ENCODE measurements around the gene PEX12. TPM values are rescaled to one million over a fixed set of nuclear protein-coding genes. Genes with fewer than 3 reads are reported as not detected.
A peak's percentile ranks its signal among the peaks of the same experiment; 100 is the strongest.
"Not testable (repeated sequence)": the region's sequence is repeated elsewhere in the genome, so short reads cannot be mapped to it uniquely, and the experiment has no call there.

Gene PEX12
- total RNA-seq, 4 donors from 2014 or later: 5.3 to 15.9 (median 8.6) TPM

DNA sequence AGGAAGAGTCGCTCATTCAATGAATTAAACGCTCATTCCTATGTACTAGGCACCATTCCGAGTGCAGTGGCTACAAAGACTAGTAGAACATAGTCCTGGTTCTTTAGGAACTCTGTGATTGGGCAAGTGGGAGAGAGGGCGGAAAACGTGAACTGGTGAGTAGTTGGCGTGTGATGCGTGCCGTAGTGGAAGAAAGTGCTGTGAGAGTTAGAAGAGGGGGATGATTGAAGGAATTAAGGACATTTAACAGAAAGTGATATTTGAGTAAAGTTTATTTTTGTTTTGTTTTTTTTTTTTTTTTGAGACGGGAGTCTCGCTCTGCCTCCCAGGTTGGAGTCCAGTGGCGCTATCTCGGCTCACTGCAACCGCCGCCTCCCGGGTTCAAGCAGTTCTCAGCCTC is 9.8 kb downstream of the PEX12 start:
- intact Hi-C loops (cut with DNase I; ENCODE audit: low total_unique reads): no loop called here
- peak overlapping the region; percentile 70 to 88 for H3K27ac ChIP-seq
- TF ChIP-seq, protein P1, sequence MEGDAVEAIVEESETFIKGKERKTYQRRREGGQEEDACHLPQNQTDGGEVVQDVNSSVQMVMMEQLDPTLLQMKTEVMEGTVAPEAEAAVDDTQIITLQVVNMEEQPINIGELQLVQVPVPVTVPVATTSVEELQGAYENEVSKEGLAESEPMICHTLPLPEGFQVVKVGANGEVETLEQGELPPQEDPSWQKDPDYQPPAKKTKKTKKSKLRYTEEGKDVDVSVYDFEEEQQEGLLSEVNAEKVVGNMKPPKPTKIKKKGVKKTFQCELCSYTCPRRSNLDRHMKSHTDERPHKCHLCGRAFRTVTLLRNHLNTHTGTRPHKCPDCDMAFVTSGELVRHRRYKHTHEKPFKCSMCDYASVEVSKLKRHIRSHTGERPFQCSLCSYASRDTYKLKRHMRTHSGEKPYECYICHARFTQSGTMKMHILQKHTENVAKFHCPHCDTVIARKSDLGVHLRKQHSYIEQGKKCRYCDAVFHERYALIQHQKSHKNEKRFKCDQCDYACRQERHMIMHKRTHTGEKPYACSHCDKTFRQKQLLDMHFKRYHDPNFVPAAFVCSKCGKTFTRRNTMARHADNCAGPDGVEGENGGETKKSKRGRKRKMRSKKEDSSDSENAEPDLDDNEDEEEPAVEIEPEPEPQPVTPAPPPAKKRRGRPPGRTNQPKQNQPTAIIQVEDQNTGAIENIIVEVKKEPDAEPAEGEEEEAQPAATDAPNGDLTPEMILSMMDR (IDR thresholded peaks at IDR 0.05): no peak
- TF ChIP-seq POLR2A (IDR thresholded peaks at IDR 0.05): no peak

DNA sequence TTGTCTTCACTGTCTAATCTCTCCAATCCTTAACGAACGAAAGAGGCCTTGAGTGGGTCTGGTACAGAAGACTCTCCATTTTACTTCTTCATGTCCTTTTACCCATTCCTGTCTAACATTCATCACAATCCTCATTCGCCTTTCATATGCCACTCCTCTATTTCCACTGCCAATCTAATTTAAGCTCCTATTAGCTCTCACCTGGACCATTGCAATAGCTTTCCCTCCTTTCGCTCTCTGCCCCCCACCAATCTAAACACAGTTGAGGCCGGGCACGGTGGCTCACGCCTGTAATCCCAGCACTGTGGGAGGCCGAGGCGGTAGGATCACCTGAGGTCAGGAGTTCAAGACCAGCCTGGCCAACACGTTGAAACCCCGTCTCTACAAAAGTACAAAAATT is 11.4 kb downstream of the PEX12 start:
- Histone ChIP-seq H3K4me1 (peaks cover 9 to 11% of the 10 kb centered on the region in 2 donors), H3K9me3 (no peaks in the 10 kb centered on the region), H3K36me3 (no peaks in the 10 kb centered on the region), H3K4me3 (peak overlapping the region; percentile 69 to 81), H3K27me3 (no peaks in the 10 kb centered on the region), H3K27ac (peak overlapping the region in 1 of 2 donors; percentile 70)
- DNase-seq: peak in 1 of 2 donors; percentile 19
- intact Hi-C loops (cut with DNase I; ENCODE audit: low total_unique reads): no loop called here
- TF ChIP-seq, protein P1 (IDR thresholded peaks at IDR 0.05): no peak
- TF ChIP-seq POLR2A (IDR thresholded peaks at IDR 0.05): no peak

More for the DNA sequence above, 9.8 kb downstream of the PEX12 start:
- no peak for DNase-seq
- Histone ChIP-seq H3K4me3 (peak overlapping the region; percentile 69 to 81), H3K4me1 (peaks cover 9 to 11% of the 10 kb centered on the region in 2 donors), H3K27me3 (no peaks in the 10 kb centered on the region), H3K9me3 (no peaks in the 10 kb centered on the region), H3K36me3 (no peaks in the 10 kb centered on the region)

DNA sequence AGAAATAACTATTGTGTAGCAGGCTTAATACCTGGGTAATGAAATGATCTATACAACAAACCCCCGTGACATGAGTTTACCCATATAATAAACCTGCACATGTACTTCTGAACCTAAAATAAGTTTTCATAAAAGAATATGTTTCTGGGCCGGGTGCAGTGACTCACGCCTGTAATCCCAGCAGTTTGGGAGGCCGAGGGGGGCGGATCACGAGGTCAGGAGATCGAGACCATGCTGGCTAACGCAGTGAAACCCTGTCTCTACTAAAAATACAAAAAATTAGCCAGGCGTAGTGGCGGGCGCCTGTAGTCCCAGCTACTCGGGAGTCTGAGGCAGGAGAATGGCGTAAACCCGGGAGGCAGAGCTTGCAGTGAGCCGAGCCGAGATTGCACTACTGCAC is 15.2 kb downstream of the PEX12 start:
- H3K4me1 ChIP-seq; H3K9me3 ChIP-seq; intact Hi-C loops (cut with DNase I; ENCODE audit: low total_unique reads); H3K36me3 ChIP-seq; H3K27me3 ChIP-seq; DNase-seq; H3K27ac ChIP-seq; H3K4me3 ChIP-seq: not testable (repeated sequence)

DNA sequence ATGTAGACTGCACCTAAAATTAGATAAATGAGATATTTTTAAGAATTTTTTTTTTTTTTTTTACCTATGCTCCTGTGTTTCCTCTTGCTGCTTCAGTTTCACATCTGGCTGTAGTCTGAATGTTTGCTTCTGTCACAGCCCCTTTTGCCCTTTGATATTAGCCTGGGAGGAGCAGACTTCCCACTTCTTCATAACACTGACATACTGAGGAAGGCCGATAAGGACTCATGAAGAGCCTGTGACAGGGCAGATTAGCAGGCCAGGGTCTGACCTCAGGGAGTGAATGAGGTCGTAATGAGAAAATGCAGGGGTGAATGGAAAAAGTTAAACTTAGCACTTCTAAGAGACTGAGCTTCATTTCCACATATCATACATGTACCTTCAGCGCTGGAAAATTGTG is 17.7 kb downstream of the PEX12 start, which contains the start of gene SLFN14:
SLFN14 (minus strand) TSS at position 117 of the 400 bp plus-strand sequence. CDS start 2,757 bp downstream, outside the sequence.
- DNase-seq: no peak
- no peak within 1 kb of the TSS for H3K27ac ChIP-seq
- no peaks in the 10 kb centered on the region for H3K9me3 ChIP-seq
- H3K4me3 ChIP-seq: no peak within 1 kb of the TSS
- H3K36me3 ChIP-seq: no peaks in the 10 kb centered on the region
- H3K27me3 ChIP-seq: no peaks in the 10 kb centered on the region
- intact Hi-C loops (cut with DNase I; ENCODE audit: low total_unique reads): no loop called here
- TF ChIP-seq, protein P1 (IDR thresholded peaks at IDR 0.05): no peak
- no peak for TF ChIP-seq POLR2A (IDR thresholded peaks at IDR 0.05)
- no peaks in the 10 kb centered on the region for H3K4me1 ChIP-seq

DNA sequence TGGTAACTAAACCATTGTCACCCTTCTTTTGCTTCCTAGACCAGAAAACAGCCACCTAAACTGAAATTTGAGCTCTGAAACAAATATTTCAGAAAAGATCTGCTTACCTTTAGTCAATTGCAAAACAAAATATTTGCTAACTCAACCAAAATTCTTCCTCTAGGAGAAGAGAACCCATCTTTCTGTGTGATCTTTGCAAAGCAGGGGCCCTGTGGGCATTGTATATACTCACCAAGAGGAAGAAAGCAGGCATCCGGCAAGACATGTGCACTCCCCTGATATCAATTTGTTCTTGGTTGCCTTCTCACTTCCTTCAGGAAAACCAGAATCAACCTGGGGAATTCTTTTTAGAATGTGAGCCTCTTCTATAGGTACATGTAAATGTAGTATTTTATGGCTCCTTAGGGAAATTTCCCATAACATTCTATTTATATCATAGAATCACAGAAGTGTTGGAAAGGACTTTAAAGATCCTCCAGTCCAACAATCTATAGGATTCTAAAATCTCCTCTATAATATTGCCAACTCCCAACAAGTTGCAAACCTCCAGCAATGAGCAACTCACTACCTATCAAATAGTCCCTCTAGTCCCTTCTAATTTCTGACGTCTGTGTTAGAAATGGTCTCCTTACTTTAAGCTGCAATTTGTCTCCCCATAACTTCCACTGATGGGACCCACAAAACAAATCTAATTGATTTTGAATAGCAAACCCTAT is 18.7 kb downstream of the PEX12 start:
- no peak for TF ChIP-seq POLR2A (IDR thresholded peaks at IDR 0.05)
- TF ChIP-seq, protein P1 (IDR thresholded peaks at IDR 0.05): no peak
- intact Hi-C loops (cut with DNase I; ENCODE audit: low total_unique reads): no loop called here
- Histone ChIP-seq H3K4me3 (no peak overlapping the region), H3K36me3 (no peaks in the 10 kb centered on the region), H3K27me3 (no peaks in the 10 kb centered on the region), H3K4me1 (no peaks in the 10 kb centered on the region), H3K9me3 (no peaks in the 10 kb centered on the region), H3K27ac (no peak overlapping the region)
- no peak for DNase-seq

Data from uterus (tissue), 4 donors.